ENCODE data around the gene POU2F3.

Gene POU2F3

GRCh38 chr11:120224361-120224760, 15.6 kb upstream of the POU2F3 start:
- Histone ChIP-seq H3K4me3 (no peak overlapping the region), H3K36me3 (no peaks in the 10 kb centered on the region), H3K4me1 (peaks cover 0 to 3% (median 1%) of the 10 kb centered on the region in 4 donors), H3K27me3 (peaks cover 0 to 6% of the 10 kb centered on the region in 2 donors), H3K27ac (no peak overlapping the region), H3K9me3 (no peaks in the 10 kb centered on the region)
- intact Hi-C loops (cut with DNase I; ENCODE audit: low total_unique reads), result no loop called here
- TF ChIP-seq, protein P1, sequence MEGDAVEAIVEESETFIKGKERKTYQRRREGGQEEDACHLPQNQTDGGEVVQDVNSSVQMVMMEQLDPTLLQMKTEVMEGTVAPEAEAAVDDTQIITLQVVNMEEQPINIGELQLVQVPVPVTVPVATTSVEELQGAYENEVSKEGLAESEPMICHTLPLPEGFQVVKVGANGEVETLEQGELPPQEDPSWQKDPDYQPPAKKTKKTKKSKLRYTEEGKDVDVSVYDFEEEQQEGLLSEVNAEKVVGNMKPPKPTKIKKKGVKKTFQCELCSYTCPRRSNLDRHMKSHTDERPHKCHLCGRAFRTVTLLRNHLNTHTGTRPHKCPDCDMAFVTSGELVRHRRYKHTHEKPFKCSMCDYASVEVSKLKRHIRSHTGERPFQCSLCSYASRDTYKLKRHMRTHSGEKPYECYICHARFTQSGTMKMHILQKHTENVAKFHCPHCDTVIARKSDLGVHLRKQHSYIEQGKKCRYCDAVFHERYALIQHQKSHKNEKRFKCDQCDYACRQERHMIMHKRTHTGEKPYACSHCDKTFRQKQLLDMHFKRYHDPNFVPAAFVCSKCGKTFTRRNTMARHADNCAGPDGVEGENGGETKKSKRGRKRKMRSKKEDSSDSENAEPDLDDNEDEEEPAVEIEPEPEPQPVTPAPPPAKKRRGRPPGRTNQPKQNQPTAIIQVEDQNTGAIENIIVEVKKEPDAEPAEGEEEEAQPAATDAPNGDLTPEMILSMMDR (IDR thresholded peaks at IDR 0.05), result no peak
- DNase-seq, result no peak

DNA sequence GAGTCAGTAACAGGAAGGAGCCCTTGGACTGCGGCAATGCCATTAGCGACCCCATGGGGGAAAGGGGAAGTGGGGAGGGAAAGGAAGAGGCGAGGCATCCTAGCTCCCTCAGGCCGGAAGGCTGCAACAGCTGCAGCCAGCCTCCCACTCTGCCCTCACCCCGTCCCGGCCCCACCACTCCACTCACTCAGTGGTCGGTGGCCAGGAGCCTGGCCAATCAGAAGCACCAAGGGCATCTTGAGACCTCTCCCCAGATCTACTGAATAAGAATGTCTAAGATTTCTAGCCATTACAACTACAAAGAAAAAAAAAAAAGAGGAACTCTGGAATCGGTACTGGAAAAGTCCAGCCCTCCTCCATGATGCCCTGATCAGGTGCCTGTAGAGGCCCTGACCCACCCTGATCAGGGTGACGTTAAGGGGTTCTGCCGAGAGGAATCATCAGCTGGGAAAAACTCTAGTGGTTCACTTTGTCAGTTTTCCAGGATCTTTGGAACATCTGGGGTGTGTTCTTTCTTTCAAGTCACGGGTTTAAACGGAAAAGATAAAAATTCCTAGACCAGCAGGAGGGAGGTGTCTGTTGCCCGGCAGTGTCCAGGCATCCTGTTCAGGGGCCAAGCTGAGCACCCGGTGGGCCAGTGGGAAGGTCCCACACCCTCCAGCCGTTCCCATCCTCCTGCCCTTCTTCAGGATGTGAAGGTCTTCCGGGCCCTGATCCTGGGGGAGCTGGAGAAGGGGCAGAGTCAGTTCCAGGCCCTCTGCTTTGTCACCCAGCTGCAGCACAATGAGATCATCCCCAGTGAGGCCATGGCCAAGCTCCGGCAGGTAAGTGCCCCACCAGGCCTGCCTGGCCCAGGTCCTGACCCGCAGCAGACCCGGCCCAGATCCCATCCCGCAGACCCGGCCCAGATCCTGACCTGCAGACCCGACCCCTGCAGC, 14.7 kb upstream of the POU2F3 start:
- Histone ChIP-seq H3K27ac (no peak overlapping the region), H3K4me1 (peaks cover 0 to 3% (median 1%) of the 10 kb centered on the region in 4 donors), H3K4me3 (no peak overlapping the region), H3K9me3 (no peaks in the 10 kb centered on the region), H3K36me3 (no peaks in the 10 kb centered on the region), H3K27me3 (peaks cover 0 to 10% of the 10 kb centered on the region in 2 donors)
- intact Hi-C loops (cut with DNase I; ENCODE audit: low total_unique reads), result no loop called here
- DNase-seq, result no peak
- TF ChIP-seq, protein P1 (IDR thresholded peaks at IDR 0.05), result no peak

GRCh38 chr11:120226242-120226641, 13.7 kb upstream of the POU2F3 start:
- Histone ChIP-seq H3K4me1 (peaks cover 0 to 3% (median 1%) of the 10 kb centered on the region in 4 donors), H3K4me3 (no peak overlapping the region), H3K27ac (no peak overlapping the region), H3K27me3 (peaks cover 0 to 12% of the 10 kb centered on the region in 2 donors), H3K9me3 (no peaks in the 10 kb centered on the region), H3K36me3 (no peaks in the 10 kb centered on the region)
- intact Hi-C loops (cut with DNase I; ENCODE audit: low total_unique reads), result no loop called here
- DNase-seq, result no peak
- TF ChIP-seq, protein P1 (IDR thresholded peaks at IDR 0.05), result no peak

DNA sequence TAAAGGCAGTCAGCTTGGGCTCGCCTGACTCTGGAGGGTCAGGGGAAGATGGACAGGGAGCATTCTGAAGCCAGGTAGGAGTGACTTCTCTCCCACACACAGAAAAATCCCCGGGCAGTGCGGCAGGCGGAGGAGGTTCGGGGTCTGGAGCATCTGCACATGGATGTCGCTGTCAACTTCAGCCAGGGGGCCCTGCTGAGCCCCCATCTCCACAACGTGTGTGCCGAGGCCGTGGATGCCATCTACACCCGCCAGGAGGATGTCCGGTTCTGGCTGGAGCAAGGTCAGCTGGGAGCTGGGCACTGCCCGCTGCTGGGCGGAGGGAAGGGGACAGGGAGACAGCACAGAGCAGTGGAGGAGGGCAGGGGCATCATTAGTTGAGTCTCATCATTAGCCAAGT, 13.2 kb upstream of the POU2F3 start:
- H3K27ac ChIP-seq, result no peak overlapping the region
- intact Hi-C loops (cut with DNase I; ENCODE audit: low total_unique reads), result no loop called here
- H3K4me3 ChIP-seq, result no peak overlapping the region
- DNase-seq, result no peak
- peaks cover 0 to 12% of the 10 kb centered on the region in 2 donors for H3K27me3 ChIP-seq
- peaks cover 0 to 3% (median 1%) of the 10 kb centered on the region in 4 donors for H3K4me1 ChIP-seq
- H3K9me3 ChIP-seq, result no peaks in the 10 kb centered on the region
- H3K36me3 ChIP-seq, result no peaks in the 10 kb centered on the region
- TF ChIP-seq, protein P1 (IDR thresholded peaks at IDR 0.05), result no peak

DNA sequence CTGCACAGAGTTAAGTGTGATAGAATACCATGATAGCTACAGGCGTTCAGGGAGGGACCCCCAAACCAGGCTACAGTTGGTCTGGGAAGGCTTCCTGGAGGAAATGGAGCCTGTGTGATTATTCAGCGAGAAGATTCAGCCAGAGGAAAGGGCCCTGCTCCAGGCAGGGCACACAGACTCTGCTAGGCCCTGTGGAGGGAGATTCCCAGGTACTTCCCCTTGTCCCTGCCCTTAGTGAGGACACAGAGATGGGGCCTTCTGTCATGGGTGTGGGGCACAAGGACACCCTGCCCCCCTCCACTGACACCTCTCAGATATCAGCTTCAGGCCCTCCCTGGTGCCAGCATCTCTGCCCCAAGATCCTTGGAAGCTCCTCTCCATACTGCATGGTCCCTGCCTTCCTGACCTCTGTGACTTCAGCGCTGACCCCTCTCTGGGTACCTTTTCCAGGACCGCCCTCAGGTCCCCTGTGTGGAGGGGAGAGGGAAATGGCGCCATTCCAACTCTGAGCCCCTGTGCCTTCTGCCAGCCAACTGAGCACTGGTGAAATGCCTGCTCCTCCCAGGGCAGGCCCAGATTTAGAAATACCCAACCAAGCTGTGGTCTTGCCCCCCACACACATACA, 12.6 kb upstream of the POU2F3 start:
- no peak overlapping the region for H3K4me3 ChIP-seq
- TF ChIP-seq, protein P1 (IDR thresholded peaks at IDR 0.05), result no peak
- DNase-seq, result no peak
- intact Hi-C loops (cut with DNase I; ENCODE audit: low total_unique reads), result no loop called here
- H3K27me3 ChIP-seq, result peaks cover 0 to 12% of the 10 kb centered on the region in 2 donors
- H3K27ac ChIP-seq, result no peak overlapping the region
- H3K4me1 ChIP-seq, result peaks cover 0 to 3% (median 1%) of the 10 kb centered on the region in 4 donors
- no peaks in the 10 kb centered on the region for H3K9me3 ChIP-seq
- H3K36me3 ChIP-seq, result no peaks in the 10 kb centered on the region

All from tibial artery (tissue), 4 donors.